ENCODE results near the gene STAM2.
"Not testable (repeated sequence)": the region's sequence is repeated elsewhere in the genome, so short reads cannot be mapped to it uniquely, and the experiment has no call there.

The STAM2 gene

GRCh38 chr2:152093464-152093863, 82.1 kb downstream of the STAM2 start:
- no peak for TF ChIP-seq CTCF (IDR thresholded peaks at IDR 0.05; ENCODE audit: low read depth, low read length, missing control alignments)
- H3K4me3 ChIP-seq (ENCODE audit: low read depth, low read length), result no peak overlapping the region
- DNase-seq (ENCODE audit: low read depth), result no peak

GRCh38 chr2:152092095-152092494, 83.5 kb downstream of the STAM2 start:
- TF ChIP-seq CTCF (IDR thresholded peaks at IDR 0.05; ENCODE audit: low read depth, low read length, missing control alignments), result no peak
- H3K4me3 ChIP-seq (ENCODE audit: low read depth, low read length), result no peak overlapping the region
- no peak for DNase-seq (ENCODE audit: low read depth)

GRCh38 chr2:152090726-152091125, 84.8 kb downstream of the STAM2 start:
- H3K4me3 ChIP-seq (ENCODE audit: low read depth, low read length); DNase-seq (ENCODE audit: low read depth): not testable (repeated sequence)

- no peak overlapping the region for H3K4me3 ChIP-seq (ENCODE audit: low read depth, low read length)
- no peak for TF ChIP-seq CTCF (IDR thresholded peaks at IDR 0.05; ENCODE audit: low read depth, low read length, missing control alignments)
- no peak for DNase-seq (ENCODE audit: low read depth)
These were observed 86.3 kb downstream of the STAM2 start for GRCh38 chr2:152089238-152089637.

- DNase-seq (ENCODE audit: low read depth), result no peak
- TF ChIP-seq CTCF (IDR thresholded peaks at IDR 0.05; ENCODE audit: low read depth, low read length, missing control alignments), result no peak
- H3K4me3 ChIP-seq (ENCODE audit: low read depth, low read length), result no peak overlapping the region
These were observed 87.6 kb downstream of the STAM2 start for GRCh38 chr2:152088006-152088405.

- no peak for DNase-seq (ENCODE audit: low read depth)
- no peak overlapping the region for H3K4me3 ChIP-seq (ENCODE audit: low read depth, low read length)
- TF ChIP-seq CTCF (IDR thresholded peaks at IDR 0.05; ENCODE audit: low read depth, low read length, missing control alignments), result no peak
These were observed 89.3 kb downstream of the STAM2 start for GRCh38 chr2:152086231-152086630.

GRCh38 chr2:152084076-152084475, 91.5 kb downstream of the STAM2 start:
- no peak for DNase-seq (ENCODE audit: low read depth)
- no peak overlapping the region for H3K4me3 ChIP-seq (ENCODE audit: low read depth, low read length)
- TF ChIP-seq CTCF (IDR thresholded peaks at IDR 0.05; ENCODE audit: low read depth, low read length, missing control alignments), result no peak
